HG02973 (cell line): ENCODE measurements around the gene PTRH1.

Experiments used
- ATAC-seq: cut with Tn5 transposase; IDR thresholded peaks from one replicate; pipeline ENCODE4 v1.9.1; 2021; ENCODE audit warnings: moderate library complexity; ENCODE audit not compliant: unreplicated experiment

PTRH1 gene

GRCh38 chr9:127667127-127667844 lies 48.2 kb downstream of the PTRH1 start:
- ATAC-seq, result no peak

- ATAC-seq, result no peak
These were observed 50.6 kb downstream of the PTRH1 start for GRCh38 chr9:127664678-127665507.

- no peak for ATAC-seq
These were observed 51.2 kb downstream of the PTRH1 start for GRCh38 chr9:127664324-127664677.
